ENCODE data around the gene NPIPA3. TPM values are rescaled to one million over a fixed set of nuclear protein-coding genes. Genes with fewer than 3 reads are reported as not detected.
"Not testable (repeated sequence)": the region's sequence is repeated elsewhere in the genome, so short reads cannot be mapped to it uniquely, and the experiment has no call there.

Gene NPIPA3
- total RNA-seq, 1 donor from 2014 or later: 0.26 TPM

GRCh38 chr16:14742273-14743128, 39.3 kb downstream of the NPIPA3 start, which contains the start of gene NPIPA2:
Gene NPIPA2 (plus strand): TSS chr16:14742533. CDS start chr16:14748066, 5,533 bp downstream.
- DNase-seq (ENCODE audit: low read depth in 2 of 2): not testable (repeated sequence)

DNA sequence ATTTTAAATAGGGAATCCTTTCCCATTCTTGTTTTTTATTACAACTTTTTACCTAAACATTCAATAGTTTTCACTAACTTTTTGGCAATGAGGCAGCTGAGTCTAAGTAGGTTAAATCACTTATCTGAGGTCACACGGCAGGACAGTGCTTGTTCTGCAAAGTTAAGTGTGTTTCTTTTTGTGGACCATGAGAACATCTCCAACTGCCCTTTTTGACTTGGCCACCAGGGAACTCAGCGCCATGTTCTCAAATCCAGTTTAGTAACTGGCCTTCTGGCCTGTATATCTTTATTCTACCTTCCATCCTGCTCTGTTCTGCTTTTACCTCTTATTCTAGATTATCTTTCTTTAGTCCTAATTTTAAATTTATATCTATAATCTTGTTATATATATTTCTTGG, 70.4 kb downstream of the NPIPA3 start:
- not testable (repeated sequence) for DNase-seq (ENCODE audit: low read depth in 2 of 2)

GRCh38 chr16:14775624-14776023, 72.4 kb downstream of the NPIPA3 start:
- not testable (repeated sequence) for DNase-seq (ENCODE audit: low read depth in 2 of 2)

Other genes with a start within 250 kb of the NPIPA3 start
- gene PARN, start 73.2 kb upstream of the NPIPA3 start, total RNA-seq: 16.4 and 18.9 TPM in 2 replicates
- 60.8 and 72.4 TPM in 2 replicates for gene BFAR, start 70.5 kb upstream of the NPIPA3 start, total RNA-seq
- not detected in 2 replicates for gene PLA2G10, start 9.1 kb upstream of the NPIPA3 start, total RNA-seq
- gene NPIPA2, start 39.1 kb downstream of the NPIPA3 start, total RNA-seq: 0.26 TPM in 1 of 2 replicates, not detected in the other
- 89.6 and 121 TPM in 2 replicates for gene NOMO1, start 130.3 kb downstream of the NPIPA3 start, total RNA-seq
- gene NPIPA1, start 234.0 kb downstream of the NPIPA3 start, total RNA-seq: 11.3 and 25.4 TPM in 2 replicates

Measured in dermis microvascular lymphatic vessel endothelial cell (primary cell).